Measurements from ENCODE around the gene TTC13. TPM values are rescaled to one million over a fixed set of nuclear protein-coding genes. Genes with fewer than 3 reads are reported as not detected.

The TTC13 gene
- total RNA-seq, 1 experiment from 2014 or later: 20.2 TPM

GRCh38 chr1:230983811-230984210, 5.2 kb upstream of the TTC13 start:
- H3K9ac ChIP-seq (ENCODE audit: low read length): no peak overlapping the region
- no peak overlapping the region for H3K27ac ChIP-seq (ENCODE audit: low read length)
- H3F3A ChIP-seq (ENCODE audit: low read length, unreplicated experiment): no peaks in the 10 kb centered on the region
- peaks cover 6% of the 10 kb centered on the region; the same call in 1 of the 2 replicates for H4K20me1 ChIP-seq (ENCODE audit: low read length)
- no peak for ATAC-seq
- H3K9me2 ChIP-seq (replicated peaks; ENCODE audit: low read length): no peaks in the 10 kb centered on the region
- no peaks in the 10 kb centered on the region for H3K27me3 ChIP-seq (ENCODE audit: low read length)
- DNase-seq: no peak
- TF ChIP-seq EZH2phosphoT487 (IDR thresholded peaks at IDR 0.05; ENCODE audit: borderline replicate concordance, low read length) (no peak), CTCF (conservative IDR thresholded peaks at IDR 0.05; ENCODE audit: low read depth, low read length) (no peak), EZH2 (IDR thresholded peaks at IDR 0.05; ENCODE audit: low read length, unreplicated experiment) (no peak)
- CTCF ChIA-PET: no interaction called here
- H3K79me2 ChIP-seq (ENCODE audit: low read length): peaks cover 76% of the 10 kb centered on the region
- H3K9me3 ChIP-seq (ENCODE audit: low read length): no peaks in the 10 kb centered on the region
- intact Hi-C loops (cut with micrococcal nuclease): no loop called here
- peaks cover 17% of the 10 kb centered on the region for H3K36me3 ChIP-seq (ENCODE audit: low read depth, low read length)
- POLR2A ChIA-PET (ENCODE audit: unreplicated experiment): no interaction called here
- no peak overlapping the region for H2AFZ ChIP-seq (ENCODE audit: low read length)
- H3K4me3 ChIP-seq (ENCODE audit: low read length): no peak overlapping the region
- H3K4me2 ChIP-seq (ENCODE audit: low read length): no peak overlapping the region
- no TSS peak for BruUV-seq (replicated peaks)
- peaks cover 18% of the 10 kb centered on the region for H3K4me1 ChIP-seq (ENCODE audit: insufficient read depth, low read length)

GRCh38 chr1:230982696-230983095, 4.0 kb upstream of the TTC13 start:
- Histone ChIP-seq H3K9me2 (replicated peaks; ENCODE audit: low read length) (no peaks in the 10 kb centered on the region), H3K9ac (ENCODE audit: low read length) (no peak overlapping the region), H3K36me3 (ENCODE audit: low read depth, low read length) (peaks cover 17% of the 10 kb centered on the region), H3F3A (ENCODE audit: low read length, unreplicated experiment) (no peaks in the 10 kb centered on the region), H3K4me2 (ENCODE audit: low read length) (no peak overlapping the region), H3K27me3 (ENCODE audit: low read length) (no peaks in the 10 kb centered on the region), H3K79me2 (ENCODE audit: low read length) (peaks cover 71% of the 10 kb centered on the region), H3K27ac (ENCODE audit: low read length) (no peak overlapping the region), H3K4me3 (ENCODE audit: low read length) (no peak overlapping the region), H3K4me1 (ENCODE audit: insufficient read depth, low read length) (peaks cover 19% of the 10 kb centered on the region), H3K9me3 (ENCODE audit: low read length) (no peaks in the 10 kb centered on the region), H2AFZ (ENCODE audit: low read length) (no peak overlapping the region), H4K20me1 (ENCODE audit: low read length) (peaks cover 6% of the 10 kb centered on the region; the same call in 1 of the 2 replicates)
- DNase-seq (no peak), ATAC-seq (no peak)
- TF ChIP-seq EZH2 (IDR thresholded peaks at IDR 0.05; ENCODE audit: low read length, unreplicated experiment): no peak
- TF ChIP-seq CTCF (conservative IDR thresholded peaks at IDR 0.05; ENCODE audit: low read depth, low read length): no peak
- TF ChIP-seq EZH2phosphoT487 (IDR thresholded peaks at IDR 0.05; ENCODE audit: borderline replicate concordance, low read length): no peak
- CTCF ChIA-PET: no interaction called here
- no TSS peak for BruUV-seq (replicated peaks)
- intact Hi-C loops (cut with micrococcal nuclease): no loop called here
- POLR2A ChIA-PET (ENCODE audit: unreplicated experiment): no interaction called here

GRCh38 chr1:230979952-230980351, 1.3 kb upstream of the TTC13 start:
- CTCF ChIA-PET: no interaction called here
- BruUV-seq (replicated peaks): no TSS peak
- Histone ChIP-seq H3K79me2 (ENCODE audit: low read length) (peaks cover 76% of the 10 kb centered on the region), H3K27ac (ENCODE audit: low read length) (no peak overlapping the region), H3K4me2 (ENCODE audit: low read length) (peak overlapping the region; percentile 93), H3K27me3 (ENCODE audit: low read length) (no peaks in the 10 kb centered on the region), H3K9me3 (ENCODE audit: low read length) (no peaks in the 10 kb centered on the region), H4K20me1 (ENCODE audit: low read length) (no peaks in the 10 kb centered on the region; the same call in 1 of the 2 replicates), H3K4me1 (ENCODE audit: insufficient read depth, low read length) (peaks cover 17% of the 10 kb centered on the region), H3K9ac (ENCODE audit: low read length) (peak overlapping the region; percentile 88), H3K4me3 (ENCODE audit: low read length) (peak overlapping the region; percentile 91), H2AFZ (ENCODE audit: low read length) (no peak overlapping the region), H3F3A (ENCODE audit: low read length, unreplicated experiment) (no peaks in the 10 kb centered on the region), H3K36me3 (ENCODE audit: low read depth, low read length) (peaks cover 22% of the 10 kb centered on the region), H3K9me2 (replicated peaks; ENCODE audit: low read length) (no peaks in the 10 kb centered on the region)
- ATAC-seq: no peak
- intact Hi-C loops (cut with micrococcal nuclease): loop anchor here (1.0 to 10.0 kb wide), 5 partner anchors 113 to 355 kb away; partner anchors contain the start of genes COG2, EXOC8 and SPRTN
- POLR2A ChIA-PET (ENCODE audit: unreplicated experiment): no interaction called here
- TF ChIP-seq EZH2phosphoT487 (IDR thresholded peaks at IDR 0.05; ENCODE audit: borderline replicate concordance, low read length) (no peak), EZH2 (IDR thresholded peaks at IDR 0.05; ENCODE audit: low read length, unreplicated experiment) (no peak), CTCF (conservative IDR thresholded peaks at IDR 0.05; ENCODE audit: low read depth, low read length) (no peak)
- no peak for DNase-seq
